Naive thymus-derived CD4-positive, alpha-beta T cell (primary cell): ENCODE data around the gene H2AZ2. TPM values are rescaled to one million over a fixed set of nuclear protein-coding genes. Genes with fewer than 3 reads are reported as not detected.

Source experiments
- ATAC-seq: fragments of 150-1000 bp; cut with Tn5 transposase; 2 replicates; pipeline ENCODE4 v1.10.0; 2021; ENCODE audit warnings: mild to moderate bottlenecking, moderate library complexity
- CTCF ChIA-PET: fragments of 350-600 bp; sonication (Branson Sonifier 250); formaldehyde crosslinking; loops from one replicate; lab custom pipeline; 2021; ENCODE audit warnings: antibody characterized with exemption; lab: Charles Lee
- POLR2A ChIA-PET: fragments of 350-600 bp; sonication (Branson Sonifier 250); formaldehyde crosslinking; loops from one replicate; lab custom pipeline; 2021; ENCODE audit warnings: antibody characterized with exemption, inconsistent platforms; lab: Charles Lee
- DNase-seq, 9 donors: peaks; one replicate each; pipeline versions ENCODE4 v3.0.0 to v3.0.0-alpha.2; 2020 to 2022; ENCODE audit warnings: mixed read lengths in 1 of 9
- H3K27ac ChIP-seq: one replicate; pipeline ENCODE4 v1.7.0; 2013; ENCODE audit warnings: mild to moderate bottlenecking, low read depth, low read length, moderate library complexity
- H3K27me3 ChIP-seq, 2 donors: one replicate each; pipeline ENCODE4 v1.7.0; 2013; ENCODE audit warnings: low read length in 2 of 2, mild to moderate bottlenecking in 2 of 2, moderate library complexity in 2 of 2; ENCODE audit not compliant: control insufficient read depth in 2 of 2, insufficient read depth in 2 of 2
- H3K36me3 ChIP-seq, 3 experiments: 1 replicate in 2 of 3; 2 replicates in 1 of 3; pipeline ENCODE4 v1.7.0; 2013; ENCODE audit warnings: low read length in 3 of 3, mild to moderate bottlenecking in 3 of 3, moderate library complexity in 1 of 3; ENCODE audit not compliant: insufficient read depth in 3 of 3, control insufficient read depth in 2 of 3
- H3K4me1 ChIP-seq, 2 donors: one replicate each; pipeline ENCODE4 v1.7.0; 2013; ENCODE audit warnings: low read length in 2 of 2, mild to moderate bottlenecking in 2 of 2, moderate library complexity in 1 of 2; ENCODE audit not compliant: control insufficient read depth in 2 of 2, insufficient read depth in 2 of 2
- H3K4me3 ChIP-seq: 2 replicates; pipeline ENCODE4 v1.7.0; 2013; ENCODE audit warnings: mild to moderate bottlenecking, low read length
- H3K9me3 ChIP-seq, 3 experiments: 1 replicate in 2 of 3; 2 replicates in 1 of 3; pipeline ENCODE4 v1.7.0; 2013; ENCODE audit warnings: low read length in 3 of 3; ENCODE audit not compliant: control insufficient read depth in 2 of 3
- H3K27ac Mint-ChIP-seq, 9 donors: one replicate each; pipeline ENCODE4 v1.8.0; 2020 to 2022; ENCODE audit warnings: mixed read lengths in 9 of 9, mild to moderate bottlenecking in 8 of 9, moderate library complexity in 5 of 9, inconsistent platforms in 2 of 9
- H3K27me3 Mint-ChIP-seq, 5 donors: one replicate each; pipeline ENCODE4 v1.8.0; 2021 to 2022; ENCODE audit warnings: mixed read lengths in 5 of 5, mild to moderate bottlenecking in 1 of 5
- H3K36me3 Mint-ChIP-seq, 5 donors: one replicate each; pipeline ENCODE4 v1.8.0; 2020 to 2022; ENCODE audit warnings: mixed read lengths in 5 of 5, mild to moderate bottlenecking in 3 of 5, inconsistent platforms in 1 of 5
- H3K4me1 Mint-ChIP-seq, 7 donors: one replicate each; pipeline ENCODE4 v1.8.0; 2020 to 2022; ENCODE audit warnings: mixed read lengths in 7 of 7, mild to moderate bottlenecking in 3 of 7, inconsistent platforms in 1 of 7
- H3K4me3 Mint-ChIP-seq, 10 donors: one replicate each; pipeline ENCODE4 v1.8.0; 2020 to 2022; ENCODE audit warnings: mild to moderate bottlenecking in 10 of 10, mixed read lengths in 10 of 10, moderate library complexity in 6 of 10, inconsistent platforms in 2 of 10
- H3K9me3 Mint-ChIP-seq, 11 donors: one replicate each; pipeline ENCODE4 v1.8.0; 2020 to 2022; ENCODE audit warnings: mixed read lengths in 11 of 11, mild to moderate bottlenecking in 4 of 11, inconsistent platforms in 1 of 11, moderate library complexity in 1 of 11
- intact Hi-C, 2 donors: fragments of 100-400 bp; cut with micrococcal nuclease; formaldehyde crosslinking; loops; one replicate each; pipeline ENCODE4 v1.15.1; 2023
- polyA plus RNA-seq, 2 donors: library from polyadenylated mRNA; unstranded; fragments of 300-500 nt; fragmentation: Illumina TruSeq; gene quantifications; one replicate each; pipeline ENCODE4 v1.2.3, GENCODE V29; 2021
- total RNA-seq, 6 experiments: library from RNA in 5 of 6; stranded (reverse) in 5 of 6; gene quantifications; 1 replicate in 5 of 6; 2 replicates in 1 of 6; pipeline ENCODE4 v1.2.3 and lab custom pipeline; 2021 to 2026

The H2AZ2 gene
- total and polyA plus RNA-seq, 7 experiments from 2014 or later: 141 to 284 (median 146) TPM

DNA sequence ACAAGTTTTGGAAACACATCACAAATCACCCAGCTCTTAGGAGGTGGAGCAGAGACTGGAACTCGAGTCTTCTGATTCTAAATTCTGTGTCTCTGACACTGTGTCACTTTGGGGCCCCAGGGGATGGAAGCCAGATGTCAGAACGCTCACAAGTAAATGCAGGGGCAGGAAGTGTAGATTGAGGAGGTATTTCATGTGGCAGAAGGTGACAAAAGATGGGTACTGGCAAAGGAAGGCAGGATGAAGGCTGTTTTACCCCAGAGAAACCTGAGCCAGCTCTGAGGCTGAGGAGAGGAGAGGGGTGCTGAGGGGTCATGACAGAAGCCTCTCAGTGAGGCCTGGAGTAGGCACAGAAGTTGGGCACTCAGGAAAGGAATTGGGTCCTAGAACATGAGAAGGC lies 43.5 kb upstream of the H2AZ2 start:
- Mint-ChIP-seq H3K4me1 (peaks cover 18 to 46% (median 26%) of the 10 kb centered on the region in 7 donors), H3K4me3 (peak overlapping the region; percentile 4 to 76 (median 54)), H3K36me3 (peaks cover 0 to 4% (median 0%) of the 10 kb centered on the region in 5 donors), H3K9me3 (no peaks in the 10 kb centered on the region), H3K27me3 (no peaks in the 10 kb centered on the region), H3K27ac (peak overlapping the region; percentile 80 to 99 (median 95))
- Histone ChIP-seq H3K36me3 (no peaks in the 10 kb centered on the region), H3K27ac (peak overlapping the region; percentile 62), H3K9me3 (no peaks in the 10 kb centered on the region), H3K27me3 (no peaks in the 10 kb centered on the region), H3K4me3 (no peak overlapping the region), H3K4me1 (peaks cover 16 to 28% of the 10 kb centered on the region in 2 donors)
- intact Hi-C loops: no loop called here
- ChIA-PET CTCF (interaction anchor here (0.6 to 1.3 kb wide), 4 partner anchors 8 to 1131 kb away, joined by 3 to 4 read pairs (median 4); no protein-coding TSS in a partner anchor), POLR2A (interaction anchor here (0.5 to 1.2 kb wide), 4 partner anchors 8 to 285 kb away, joined by 3 to 5 read pairs (median 4); partner anchors contain the start of gene OGDH)
- DNase-seq (peak in 7 of 9 donors; percentile 43 to 70 (median 49)), ATAC-seq (peak; percentile 92)

DNA sequence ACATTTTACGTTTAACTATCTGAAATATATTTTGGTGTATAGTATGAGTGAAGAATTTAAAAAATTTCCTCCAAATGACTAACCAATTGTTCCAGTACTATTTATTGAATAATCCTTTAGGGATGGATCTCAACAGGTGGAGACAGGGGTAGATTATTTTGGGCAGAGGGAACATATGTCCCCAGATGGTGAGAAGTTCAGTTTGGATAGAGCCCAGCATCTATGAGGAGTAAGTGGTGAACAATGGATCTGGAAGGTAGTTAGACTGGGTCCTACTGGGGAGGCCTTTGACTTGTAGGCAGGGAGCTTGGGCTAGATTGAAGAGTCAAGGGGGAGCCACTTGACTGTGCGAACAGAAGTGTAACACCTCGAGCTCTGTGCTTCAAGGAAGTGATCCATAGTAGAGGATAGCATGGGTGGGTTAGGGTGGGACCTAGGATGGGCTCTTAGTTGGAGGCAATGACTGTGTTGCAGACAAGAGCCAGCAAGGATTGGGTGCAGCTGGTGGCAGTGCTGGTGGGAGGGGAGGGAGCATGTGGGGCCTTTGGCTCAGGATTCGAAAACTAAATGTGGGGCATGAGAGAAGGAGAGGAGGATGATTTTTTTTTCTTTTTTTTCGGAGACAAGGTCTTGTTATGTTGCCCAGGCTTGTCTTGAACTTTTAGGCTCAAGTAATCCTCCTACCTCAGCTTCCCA lies 41.3 kb upstream of the H2AZ2 start:
- Mint-ChIP-seq H3K4me1 (peaks cover 24 to 52% (median 37%) of the 10 kb centered on the region in 7 donors), H3K27me3 (peaks cover 0 to 2% (median 0%) of the 10 kb centered on the region in 5 donors), H3K9me3 (peaks cover 0 to 10% (median 3%) of the 10 kb centered on the region in 11 donors), H3K27ac (peak overlapping the region in 6 of 9 donors; percentile 33 to 80 (median 65)), H3K36me3 (peaks cover 0 to 7% (median 3%) of the 10 kb centered on the region in 5 donors), H3K4me3 (no peak overlapping the region)
- no peak overlapping the region for H3K4me3 ChIP-seq
- no peak for ATAC-seq
- H3K9me3 ChIP-seq: peaks cover 0 to 3% (median 0%) of the 10 kb centered on the region in 3 experiments
- DNase-seq: no peak
- CTCF ChIA-PET: no interaction called here
- POLR2A ChIA-PET: no interaction called here
- H3K36me3 ChIP-seq: no peaks in the 10 kb centered on the region
- H3K4me1 ChIP-seq: peaks cover 28 to 35% of the 10 kb centered on the region in 2 donors
- H3K27me3 ChIP-seq: no peaks in the 10 kb centered on the region
- intact Hi-C loops: no loop called here
- no peak overlapping the region for H3K27ac ChIP-seq

- ATAC-seq (no peak), DNase-seq (no peak)
- Mint-ChIP-seq H3K27ac (peak overlapping the region in 5 of 9 donors; percentile 13 to 98 (median 55)), H3K4me1 (peaks cover 20 to 62% (median 46%) of the 10 kb centered on the region in 7 donors), H3K9me3 (peaks cover 0 to 29% (median 13%) of the 10 kb centered on the region in 11 donors), H3K36me3 (peaks cover 0 to 18% (median 9%) of the 10 kb centered on the region in 5 donors), H3K4me3 (peak overlapping the region in 2 of 10 donors; percentile 7 to 24), H3K27me3 (peaks cover 0 to 2% (median 0%) of the 10 kb centered on the region in 5 donors)
- intact Hi-C loops: no loop called here
- H3K27me3 ChIP-seq: no peaks in the 10 kb centered on the region
- ChIA-PET POLR2A (interaction anchor here (0.7 to 1.1 kb wide), 3 partner anchors 9 to 1194 kb away, joined by 3 to 6 read pairs (median 3); no protein-coding TSS in a partner anchor), CTCF (no interaction called here)
- H3K9me3 ChIP-seq: peaks cover 6 to 18% (median 14%) of the 10 kb centered on the region in 3 experiments
- H3K27ac ChIP-seq: peak overlapping the region; percentile 99
- peaks cover 0 to 3% (median 0%) of the 10 kb centered on the region in 3 experiments for H3K36me3 ChIP-seq
- H3K4me1 ChIP-seq: peaks cover 34 to 51% of the 10 kb centered on the region in 2 donors
- H3K4me3 ChIP-seq: no peak overlapping the region
Observed at GRCh38 chr7:44887293-44887692, 39.4 kb upstream of the H2AZ2 start.

DNA sequence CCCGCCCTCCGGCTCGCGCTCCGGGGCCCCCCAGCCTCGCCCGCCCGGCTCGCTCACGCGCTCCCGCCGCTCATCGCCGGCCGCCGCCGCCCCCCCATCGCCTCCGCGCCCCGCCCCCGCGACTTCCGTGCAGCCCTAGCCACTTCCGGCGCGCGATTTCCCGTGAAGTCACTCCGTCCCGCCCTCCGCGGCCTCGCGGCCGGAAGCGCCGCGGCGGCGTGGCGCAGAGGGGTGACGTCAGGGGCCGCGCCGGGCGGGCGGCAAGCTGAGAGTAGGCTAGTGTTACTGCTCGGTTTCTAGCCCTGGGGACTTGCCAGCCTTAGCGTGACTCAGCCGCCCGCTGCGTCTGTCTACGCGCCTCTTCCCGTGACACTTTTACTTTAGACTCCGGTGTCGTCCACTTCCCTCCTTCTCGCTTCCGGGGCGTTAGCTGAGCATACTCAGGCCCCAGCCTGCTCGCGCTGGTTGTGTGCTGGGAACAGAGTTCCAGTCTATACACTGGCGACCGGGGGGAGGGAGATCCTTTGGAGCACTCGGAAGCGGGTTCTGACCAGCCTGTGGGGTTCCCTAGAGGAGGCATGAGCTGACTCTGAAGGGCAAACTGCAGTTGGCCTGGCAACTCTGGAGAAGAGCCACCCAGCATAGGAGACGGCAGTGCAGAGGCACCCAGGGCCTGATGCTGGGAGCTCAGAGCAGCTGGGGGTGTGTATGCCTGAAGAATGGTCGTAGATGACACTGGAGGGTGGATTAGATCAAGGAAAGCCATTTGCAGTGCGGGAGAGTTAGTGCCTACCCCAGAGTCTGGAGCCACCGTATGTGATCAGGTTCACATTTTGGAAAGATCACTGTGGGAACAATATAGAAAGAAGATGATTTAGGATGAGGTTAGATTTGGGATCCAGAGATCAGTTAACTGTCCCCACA lies 37.8 kb upstream of the H2AZ2 start, which contains the start of gene PURB:
Gene PURB, minus strand, starts transcription at position 137 of the 924 bp plus-strand sequence. CDS start 182 bp downstream, outside the sequence.
- Mint-ChIP-seq H3K9me3 (peaks cover 0 to 45% (median 23%) of the 10 kb centered on the region in 11 donors), H3K36me3 (peaks cover 0 to 26% (median 17%) of the 10 kb centered on the region in 5 donors), H3K4me3 (peak within 1 kb of the TSS; percentile 92 to 97 (median 93)), H3K27me3 (peaks cover 0 to 2% (median 0%) of the 10 kb centered on the region in 5 donors), H3K27ac (peak within 1 kb of the TSS; percentile 98 to 100 (median 99)), H3K4me1 (peaks cover 7 to 61% (median 46%) of the 10 kb centered on the region in 7 donors)
- DNase-seq (peak; percentile 97 to 99 (median 97)), ATAC-seq (peak; percentile 92)
- ChIA-PET CTCF (interaction anchor here (0.7 kb wide), 2 partner anchors 29 to 47 kb away, joined by 3 read pairs; no protein-coding TSS in a partner anchor), POLR2A (interaction anchor here (0.5 to 2.7 kb wide), 32 partner anchors 9 to 397 kb away, joined by 3 to 60 read pairs (median 5); partner anchors contain the start of genes DDX56, H2AZ2, MYO1G and NUDCD3)
- Histone ChIP-seq H3K27ac (peak within 1 kb of the TSS; percentile 99), H3K4me3 (peak within 1 kb of the TSS; percentile 88), H3K9me3 (peaks cover 6 to 18% (median 18%) of the 10 kb centered on the region in 3 experiments), H3K27me3 (no peaks in the 10 kb centered on the region), H3K4me1 (peaks cover 26 to 50% of the 10 kb centered on the region in 2 donors), H3K36me3 (peaks cover 0 to 3% (median 0%) of the 10 kb centered on the region in 3 experiments)
- intact Hi-C loops: loop anchor here (1.0 to 2.0 kb wide), 18 partner anchors 28 to 395 kb away; partner anchors contain the start of genes H2AZ2 (in 2 of the 2), MYO1G (in 2 of the 2), OGDH (in 2 of the 2) and TBRG4 (in 2 of the 2)

- H3K27me3 Mint-ChIP-seq: peaks cover 0 to 2% (median 0%) of the 10 kb centered on the region in 5 donors
- peaks cover 0 to 32% (median 22%) of the 10 kb centered on the region in 5 donors for H3K36me3 Mint-ChIP-seq
- H3K9me3 Mint-ChIP-seq: peaks cover 0 to 53% (median 27%) of the 10 kb centered on the region in 11 donors
- ATAC-seq (peak; percentile 13), DNase-seq (peak in 7 of 9 donors; percentile 22 to 56 (median 46))
- Histone ChIP-seq H3K36me3 (peaks cover 0 to 3% (median 0%) of the 10 kb centered on the region in 3 experiments), H3K27ac (peak overlapping the region; percentile 86), H3K9me3 (peaks cover 6 to 18% (median 18%) of the 10 kb centered on the region in 3 experiments), H3K27me3 (no peaks in the 10 kb centered on the region), H3K4me3 (peak overlapping the region; percentile 48), H3K4me1 (peaks cover 26 to 52% of the 10 kb centered on the region in 2 donors)
- CTCF ChIA-PET: interaction anchor here (0.6 to 0.7 kb wide), 4 partner anchors 27 to 117 kb away, joined by 3 to 4 read pairs (median 3); no protein-coding TSS in a partner anchor
- H3K4me3 Mint-ChIP-seq: peak overlapping the region; percentile 76 to 97 (median 88)
- H3K27ac Mint-ChIP-seq: peak overlapping the region; percentile 59 to 100 (median 89)
- H3K4me1 Mint-ChIP-seq: peaks cover 6 to 67% (median 53%) of the 10 kb centered on the region in 7 donors
- intact Hi-C loops: loop anchor here (1.0 to 2.0 kb wide), 18 partner anchors 28 to 395 kb away; partner anchors contain the start of genes H2AZ2 (in 2 of the 2), MYO1G (in 2 of the 2), OGDH (in 2 of the 2) and TBRG4 (in 2 of the 2)
- POLR2A ChIA-PET: interaction anchor here (0.5 to 2.7 kb wide), 31 partner anchors 9 to 840 kb away, joined by 3 to 60 read pairs (median 5); partner anchors contain the start of genes DBNL, DDX56, H2AZ2 and MYO1G
Observed at GRCh38 chr7:44884621-44885393, 36.9 kb upstream of the H2AZ2 start.
